Liver (tissue), 9 donors: ENCODE results near the gene METAP2. TPM values are rescaled to one million over a fixed set of nuclear protein-coding genes. Genes with fewer than 3 reads are reported as not detected.
A peak's percentile ranks its signal among the peaks of the same experiment; 100 is the strongest.

ENCODE experiments used
- DNase-seq: peaks from one replicate; pipeline ENCODE4 v3.0.0-alpha.2; 2017; ENCODE audit warnings: low spot score
- H3K27ac ChIP-seq, 2 donors: one replicate each; pipeline ENCODE4 v1.7.0; 2013; ENCODE audit warnings: inconsistent platforms in 2 of 2, low read length in 2 of 2, control low read depth in 1 of 2, low read depth in 1 of 2, mild to moderate bottlenecking in 1 of 2
- H3K27me3 ChIP-seq, 4 donors: one replicate each; pipeline versions ENCODE4 v1.6.1 to v1.7.0; 2013; ENCODE audit warnings: low read length in 3 of 4, inconsistent platforms in 1 of 4, mild to moderate bottlenecking in 1 of 4, moderate library complexity in 1 of 4; ENCODE audit not compliant: control insufficient read depth in 4 of 4, insufficient read depth in 4 of 4
- H3K36me3 ChIP-seq, 4 donors: one replicate each; pipeline versions ENCODE4 v1.6.1 to v1.7.0; 2013; ENCODE audit warnings: low read length in 3 of 4, mild to moderate bottlenecking in 3 of 4, low read depth in 1 of 4, moderate library complexity in 1 of 4; ENCODE audit not compliant: control insufficient read depth in 4 of 4, insufficient read depth in 3 of 4
- H3K4me1 ChIP-seq, 4 donors: one replicate each; pipeline versions ENCODE4 v1.6.1 to v1.7.0; 2013; ENCODE audit warnings: low read length in 3 of 4, mild to moderate bottlenecking in 3 of 4, moderate library complexity in 1 of 4; ENCODE audit not compliant: control insufficient read depth in 4 of 4, insufficient read depth in 4 of 4
- H3K4me3 ChIP-seq, 3 donors: one replicate each; pipeline versions ENCODE4 v1.6.1 to v1.7.0; 2013; ENCODE audit warnings: low read length in 3 of 3, control low read depth in 1 of 3, low read depth in 1 of 3, mild to moderate bottlenecking in 1 of 3
- H3K9ac ChIP-seq, 2 donors: one replicate each; pipeline ENCODE4 v1.7.0; 2013; ENCODE audit warnings: low read length in 2 of 2, mild to moderate bottlenecking in 2 of 2, moderate library complexity in 2 of 2, control low read depth in 1 of 2, low read depth in 1 of 2
- H3K9me3 ChIP-seq, 4 donors: one replicate each; pipeline versions ENCODE4 v1.6.1 to v1.7.0; 2013; ENCODE audit warnings: low read length in 3 of 4; ENCODE audit not compliant: control insufficient read depth in 4 of 4
- EGR1 ChIP-seq, 2 donors: IDR thresholded peaks; 2 replicates each; pipeline ENCODE4 v1.6.1; 2016 to 2018; ENCODE audit warnings: antibody characterized with exemption in 2 of 2, low read depth in 2 of 2
- FOXA1 ChIP-seq: IDR thresholded peaks from 2 replicates; pipeline ENCODE4 v1.6.1; 2016; ENCODE audit warnings: antibody characterized with exemption
- FOXA2 ChIP-seq: IDR thresholded peaks from 2 replicates; pipeline ENCODE4 v1.6.1; 2016; ENCODE audit warnings: antibody characterized with exemption
- GABPA ChIP-seq, 2 donors: IDR thresholded peaks in 1 of 2; conservative IDR thresholded peaks in 1 of 2; 2 replicates each; pipeline ENCODE4 v1.6.1; 2016; ENCODE audit warnings: antibody characterized with exemption in 2 of 2, mild to moderate bottlenecking in 1 of 2, moderate library complexity in 1 of 2
- HNF4A ChIP-seq, 2 donors: conservative IDR thresholded peaks; 2 replicates each; pipeline ENCODE4 v1.6.1; 2016; ENCODE audit warnings: antibody characterized with exemption in 2 of 2, mild to moderate bottlenecking in 2 of 2
- HNF4G ChIP-seq: IDR thresholded peaks from 2 replicates; pipeline ENCODE4 v1.6.1; 2016; ENCODE audit warnings: antibody characterized with exemption
- JUND ChIP-seq, 2 donors: IDR thresholded peaks; 2 replicates each; pipeline ENCODE4 v1.6.1; 2016; ENCODE audit warnings: antibody characterized with exemption in 2 of 2
- MAX ChIP-seq: IDR thresholded peaks from 2 replicates; pipeline ENCODE4 v1.6.1; 2016; ENCODE audit warnings: antibody characterized with exemption
- NR2F2 ChIP-seq: IDR thresholded peaks from 2 replicates; pipeline ENCODE4 v1.6.1; 2016; ENCODE audit warnings: antibody characterized with exemption
- RAD21 ChIP-seq, 2 donors: IDR thresholded peaks; 2 replicates each; pipeline ENCODE4 v1.6.1; 2016; ENCODE audit warnings: antibody characterized with exemption in 2 of 2, mild to moderate bottlenecking in 2 of 2
- REST ChIP-seq: IDR thresholded peaks from 2 replicates; pipeline ENCODE4 v1.6.1; 2016; ENCODE audit warnings: antibody characterized with exemption, mild to moderate bottlenecking
- RXRA ChIP-seq, 2 donors: IDR thresholded peaks; 2 replicates each; pipeline ENCODE4 v1.6.1; 2017 to 2018; ENCODE audit warnings: antibody characterized with exemption in 2 of 2, mild to moderate bottlenecking in 1 of 2
- SP1 ChIP-seq: IDR thresholded peaks from 2 replicates; pipeline ENCODE4 v1.6.1; 2018; ENCODE audit warnings: antibody characterized with exemption, mild to moderate bottlenecking
- TAF1 ChIP-seq: conservative IDR thresholded peaks from 2 replicates; pipeline ENCODE4 v1.6.1; 2016; ENCODE audit warnings: antibody characterized with exemption, mild to moderate bottlenecking
- YY1 ChIP-seq: IDR thresholded peaks from 2 replicates; pipeline ENCODE4 v1.6.1; 2016; ENCODE audit warnings: antibody characterized with exemption, mild to moderate bottlenecking
- ZBTB33 ChIP-seq: IDR thresholded peaks from 2 replicates; pipeline ENCODE4 v1.6.1; 2016; ENCODE audit warnings: antibody characterized with exemption
- WGBS: extraction: QIAGEN DNeasy Blood & Tissue Kit; methylation state at CpG from one replicate; pipeline ENCODE4 v1.1.7; 2013; 5-methylcytosine and 5-hydroxymethylcytosine counted together
- polyA plus RNA-seq, 2 donors: library from polyadenylated mRNA; stranded (reverse) in 1 of 2; unstranded in 1 of 2; fragments of 200-250 nt in 1 of 2; fragments of >200 nt in 1 of 2; fragmentation: Nextera tagmentation in 1 of 2; extraction: Ambion mirVana in 1 of 2; gene quantifications; one replicate each; pipeline versions ENCODE4 v1.2.1 to v1.2.3, GENCODE V29; 2013 to 2015
- total RNA-seq, 2 donors: library from RNA; depleted of rRNA; stranded (reverse); fragments of >200 nt; gene quantifications; one replicate each; pipeline ENCODE4 v1.2.3, GENCODE V29; 2014
- TF ChIP-seq, protein P1 (sequence below): fragments of 150-350 bp; IDR thresholded peaks from 2 replicates; pipeline ENCODE4 v1.5.1; 2017; ENCODE audit warnings: improper control_type of control experiment, low read depth, low read length; ENCODE audit not compliant: missing input control
- donor health status: healthy.
- donor health status: healthy.
- donor health status: healthy.
- donor health status: healthy.
- donor health status: healthy.

METAP2 gene
- total and polyA plus RNA-seq, 4 donors, result 31.2 to 45.7 (median 35.7) TPM

DNA sequence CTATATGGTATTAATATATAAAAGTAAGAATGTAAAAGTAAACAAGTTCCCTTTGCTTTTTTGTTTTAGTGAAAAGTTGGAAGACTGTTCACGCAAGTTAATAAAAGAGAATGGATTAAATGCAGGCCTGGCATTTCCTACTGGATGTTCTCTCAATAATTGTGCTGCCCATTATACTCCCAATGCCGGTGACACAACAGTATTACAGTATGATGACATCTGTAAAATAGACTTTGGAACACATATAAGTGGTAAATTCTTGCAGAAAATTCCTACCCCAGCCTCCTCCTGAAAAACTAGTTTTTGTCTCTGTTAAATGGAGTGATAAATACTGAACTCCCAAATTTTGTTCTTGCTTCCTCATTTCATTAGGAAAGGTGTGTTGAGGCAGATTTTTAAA is 20.9 kb downstream of the METAP2 start:
- WGBS, result 69% methylated on average over 2 of the region's 2 CpGs
- no peak for DNase-seq
- no peaks in the 10 kb centered on the region for H3K9me3 ChIP-seq

DNA sequence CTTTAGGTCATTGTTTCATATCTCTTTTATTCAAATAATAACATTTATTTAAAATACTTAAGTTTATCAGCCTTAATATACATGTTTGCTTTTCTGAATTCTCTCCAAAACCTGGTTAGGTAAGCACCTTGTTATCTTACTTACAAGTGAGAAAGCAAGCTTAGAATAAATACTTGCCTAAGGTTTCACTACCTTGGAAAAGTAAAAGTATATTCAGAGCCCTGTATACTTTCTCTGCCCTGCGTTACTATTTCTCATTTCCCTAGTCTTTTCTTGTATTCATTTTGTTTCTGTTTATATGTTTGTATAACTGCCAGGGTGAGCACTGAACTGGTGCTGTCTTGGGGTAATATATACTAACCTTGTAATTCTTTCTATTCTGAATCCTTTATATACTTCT is 21.5 kb downstream of the METAP2 start:
- Histone ChIP-seq H3K4me3 (no peak overlapping the region), H3K36me3 (peaks cover 4 to 55% (median 43%) of the 10 kb centered on the region in 4 donors), H3K9ac (no peak overlapping the region), H3K9me3 (no peaks in the 10 kb centered on the region), H3K27me3 (no peaks in the 10 kb centered on the region), H3K27ac (no peak overlapping the region), H3K4me1 (peaks cover 0 to 5% (median under 1%) of the 10 kb centered on the region in 4 donors)
- 95% methylated on average over 1 of the region's 1 CpG for WGBS
- DNase-seq, result no peak
- TF ChIP-seq REST (no peak), ZBTB33 (no peak), RXRA (IDR thresholded peaks at IDR 0.05) (no peak), FOXA2 (no peak), NR2F2 (no peak), RAD21 (IDR thresholded peaks at IDR 0.05) (no peak), TAF1 (no peak), GABPA (IDR thresholded peaks at IDR 0.05 in 1 of 2, conservative IDR thresholded peaks at IDR 0.05 in 1 of 2) (no peak), FOXA1 (no peak), HNF4A (conservative IDR thresholded peaks at IDR 0.05) (no peak), MAX (no peak), HNF4G (no peak), SP1 (no peak), YY1 (no peak), JUND (IDR thresholded peaks at IDR 0.05) (no peak), EGR1 (IDR thresholded peaks at IDR 0.05; ENCODE audit: low read depth in 2 of 2) (no peak)
- TF ChIP-seq, protein P1, sequence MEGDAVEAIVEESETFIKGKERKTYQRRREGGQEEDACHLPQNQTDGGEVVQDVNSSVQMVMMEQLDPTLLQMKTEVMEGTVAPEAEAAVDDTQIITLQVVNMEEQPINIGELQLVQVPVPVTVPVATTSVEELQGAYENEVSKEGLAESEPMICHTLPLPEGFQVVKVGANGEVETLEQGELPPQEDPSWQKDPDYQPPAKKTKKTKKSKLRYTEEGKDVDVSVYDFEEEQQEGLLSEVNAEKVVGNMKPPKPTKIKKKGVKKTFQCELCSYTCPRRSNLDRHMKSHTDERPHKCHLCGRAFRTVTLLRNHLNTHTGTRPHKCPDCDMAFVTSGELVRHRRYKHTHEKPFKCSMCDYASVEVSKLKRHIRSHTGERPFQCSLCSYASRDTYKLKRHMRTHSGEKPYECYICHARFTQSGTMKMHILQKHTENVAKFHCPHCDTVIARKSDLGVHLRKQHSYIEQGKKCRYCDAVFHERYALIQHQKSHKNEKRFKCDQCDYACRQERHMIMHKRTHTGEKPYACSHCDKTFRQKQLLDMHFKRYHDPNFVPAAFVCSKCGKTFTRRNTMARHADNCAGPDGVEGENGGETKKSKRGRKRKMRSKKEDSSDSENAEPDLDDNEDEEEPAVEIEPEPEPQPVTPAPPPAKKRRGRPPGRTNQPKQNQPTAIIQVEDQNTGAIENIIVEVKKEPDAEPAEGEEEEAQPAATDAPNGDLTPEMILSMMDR, result no peak

More for the DNA sequence above, 20.9 kb downstream of the METAP2 start:
- H3K4me3 ChIP-seq, result no peak overlapping the region
- H3K36me3 ChIP-seq, result peaks cover 4 to 51% (median 41%) of the 10 kb centered on the region in 4 donors
- H3K27ac ChIP-seq, result no peak overlapping the region
- H3K4me1 ChIP-seq, result peaks cover 0 to 5% (median under 1%) of the 10 kb centered on the region in 4 donors
- H3K9ac ChIP-seq, result no peak overlapping the region
- no peaks in the 10 kb centered on the region for H3K27me3 ChIP-seq
- TF ChIP-seq JUND (IDR thresholded peaks at IDR 0.05) (no peak), SP1 (no peak), HNF4A (conservative IDR thresholded peaks at IDR 0.05) (peak; percentile 18 to 53)
